ENCODE data around the gene SLCO4A1.
A peak's percentile ranks its signal among the peaks of the same experiment; 100 is the strongest.
"Not testable (repeated sequence)": the region's sequence is repeated elsewhere in the genome, so short reads cannot be mapped to it uniquely, and the experiment has no call there.

The SLCO4A1 gene

GRCh38 chr20:62666736-62667529 is 24.6 kb downstream of the SLCO4A1 start:
- DNase-seq: peak; percentile 91 to 92

- no peak for DNase-seq
These were observed 25.5 kb downstream of the SLCO4A1 start for GRCh38 chr20:62667530-62668440.

DNA sequence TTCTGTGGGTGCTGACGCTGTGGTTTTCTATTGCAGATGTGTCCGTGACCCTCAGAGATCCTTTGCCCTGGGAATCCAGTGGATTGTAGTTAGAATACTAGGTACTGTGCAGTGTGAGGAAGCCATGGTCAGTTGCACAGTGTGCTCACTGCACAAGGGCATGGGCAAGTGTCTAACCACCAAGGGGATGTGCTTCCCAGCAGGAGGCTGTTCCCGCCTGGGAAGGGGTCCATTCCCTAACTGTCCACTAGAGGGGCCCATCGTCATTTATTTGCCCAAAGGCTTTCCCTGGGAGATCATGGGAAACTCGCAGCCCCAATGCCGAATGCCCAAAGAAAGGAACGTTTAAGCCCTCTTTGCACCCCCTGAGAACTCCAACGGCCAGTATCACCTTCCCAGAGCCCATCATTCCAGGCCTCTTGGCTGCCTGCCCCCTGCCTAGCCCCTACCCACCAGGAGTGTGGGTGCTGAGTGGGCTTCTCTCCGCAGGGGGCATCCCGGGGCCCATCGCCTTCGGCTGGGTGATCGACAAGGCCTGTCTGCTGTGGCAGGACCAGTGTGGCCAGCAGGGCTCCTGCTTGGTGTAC is 26.2 kb downstream of the SLCO4A1 start:
- DNase-seq: peak; percentile 71 to 77

DNA sequence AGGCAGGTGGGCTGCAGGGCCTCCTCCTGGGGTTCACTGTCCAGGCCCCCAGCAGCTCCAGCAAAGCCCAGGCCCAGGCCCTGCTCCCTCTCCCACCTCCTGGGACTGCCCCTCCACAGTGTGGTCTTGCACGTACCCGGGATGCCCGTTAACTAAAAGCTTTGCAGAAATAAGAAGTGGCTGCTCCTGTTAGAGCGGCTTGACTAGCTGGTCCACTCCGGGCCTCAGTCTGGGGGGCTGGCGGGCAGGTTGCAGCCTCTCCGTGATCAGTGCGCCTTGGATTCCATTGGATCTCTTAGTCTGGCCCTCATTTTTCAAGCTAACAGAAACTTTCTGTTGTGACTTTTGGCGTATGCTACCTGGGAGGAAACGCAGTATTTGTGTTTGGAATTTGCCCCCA is 26.9 kb downstream of the SLCO4A1 start:
- DNase-seq: no peak

- DNase-seq: no peak
These were observed 27.9 kb downstream of the SLCO4A1 start for GRCh38 chr20:62670156-62670555.

GRCh38 chr20:62670998-62671397 is 28.7 kb downstream of the SLCO4A1 start:
- no peak for DNase-seq

- peak; percentile 72 to 87 for DNase-seq
These were observed 29.5 kb downstream of the SLCO4A1 start for GRCh38 chr20:62671765-62672164.

GRCh38 chr20:62674370-62674769 is 32.1 kb downstream of the SLCO4A1 start:
- DNase-seq: no peak

DNA sequence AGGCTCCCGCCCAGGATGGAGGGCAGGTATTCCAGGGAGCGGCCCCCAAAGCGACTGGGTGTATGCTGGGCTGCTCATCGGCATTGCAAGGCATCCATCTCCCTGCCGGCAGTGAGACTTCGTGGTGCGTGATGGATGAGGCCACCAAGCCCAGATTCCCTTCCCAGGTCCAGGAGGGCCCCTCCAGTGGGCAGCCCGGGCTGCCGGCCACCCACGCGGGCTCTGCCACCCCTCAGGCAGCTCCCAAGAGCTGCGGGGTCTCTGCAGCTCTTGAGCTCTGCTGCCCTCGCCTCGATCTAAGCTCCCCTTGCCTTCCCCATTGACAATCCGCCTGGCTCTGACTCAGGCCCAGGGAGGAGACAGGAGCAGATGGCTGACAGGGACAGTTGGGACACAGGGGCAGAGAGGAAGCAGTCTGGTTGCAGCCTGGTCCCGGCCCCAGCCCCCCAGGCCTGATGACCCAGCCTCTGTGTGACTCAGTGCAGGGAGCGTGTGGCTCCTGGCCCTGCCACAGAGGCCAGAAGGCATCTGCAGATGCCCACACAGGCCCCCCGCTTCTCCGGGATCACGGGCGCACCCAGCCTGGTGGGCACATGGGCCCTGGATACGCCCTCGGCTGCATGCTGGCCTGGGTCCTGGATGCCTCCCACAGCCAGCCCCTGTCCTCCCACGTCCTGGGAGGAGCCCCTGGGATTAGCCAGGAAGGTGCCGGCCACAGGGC is 33.0 kb downstream of the SLCO4A1 start:
- peak; percentile 88 to 92 for DNase-seq

DNA sequence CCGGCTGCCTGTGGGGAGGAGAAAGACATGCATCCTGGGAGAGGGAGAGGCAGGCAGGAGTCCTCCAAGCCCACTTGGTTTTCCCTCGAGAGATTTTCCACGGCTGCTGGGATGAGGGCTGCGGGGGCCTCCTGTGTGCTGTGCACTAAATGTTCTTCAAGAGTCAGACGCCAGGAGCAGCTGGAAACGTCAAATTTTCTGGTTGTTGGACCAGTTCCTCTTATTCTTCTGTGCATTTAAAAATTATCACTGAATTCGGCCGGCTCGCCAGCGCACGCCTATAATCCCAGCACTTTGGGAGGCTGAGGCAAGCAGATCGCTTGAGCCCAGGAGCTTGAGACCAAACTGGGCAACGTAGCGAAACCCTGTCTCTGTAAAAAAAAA is 33.6 kb downstream of the SLCO4A1 start:
- DNase-seq: peak in 1 of 2 donors; percentile 23

DNA sequence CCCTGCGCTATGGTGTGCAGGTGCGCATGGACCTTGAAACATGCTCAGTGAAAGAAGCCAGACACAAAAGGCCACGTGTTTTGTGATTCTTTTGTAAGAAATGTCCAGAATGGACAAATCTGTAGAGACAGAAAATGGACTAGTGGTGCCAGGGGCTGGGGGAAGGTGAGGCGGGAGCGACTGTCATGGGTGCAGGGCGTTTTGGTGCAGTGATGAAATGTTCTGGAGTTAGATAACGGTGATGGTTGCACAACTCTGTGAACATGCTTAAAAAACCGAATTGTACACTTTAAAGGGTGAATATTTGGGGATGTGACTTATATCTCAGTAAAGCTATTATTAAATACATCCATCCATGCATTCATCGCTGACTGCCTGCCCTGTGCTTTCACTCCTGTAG is 34.7 kb downstream of the SLCO4A1 start:
- no peak for DNase-seq

GRCh38 chr20:62677678-62678077 is 35.4 kb downstream of the SLCO4A1 start:
- DNase-seq: no peak

DNA sequence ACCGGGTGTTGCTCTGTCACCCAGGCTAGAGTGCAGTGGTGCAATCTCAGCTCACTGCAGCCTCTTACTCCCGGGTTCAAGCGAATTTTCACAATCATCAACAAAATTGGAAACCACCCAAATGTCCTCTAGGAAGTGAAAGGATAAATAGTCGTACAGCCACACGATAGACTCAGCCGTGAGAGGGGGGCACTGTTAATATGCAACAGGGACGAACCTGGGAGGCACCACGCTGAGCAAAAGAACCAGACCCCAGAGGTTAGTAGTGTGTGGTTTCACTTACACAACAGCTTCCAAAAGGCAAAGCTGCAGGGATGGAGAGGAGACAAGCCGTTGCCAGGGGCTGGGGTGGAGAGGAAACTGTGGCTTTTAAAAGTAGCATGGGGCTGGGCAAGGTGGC is 36.2 kb downstream of the SLCO4A1 start:
- peak; percentile 65 to 66 for DNase-seq

GRCh38 chr20:62679978-62680589 is 37.8 kb downstream of the SLCO4A1 start:
- no peak for DNase-seq

DNA sequence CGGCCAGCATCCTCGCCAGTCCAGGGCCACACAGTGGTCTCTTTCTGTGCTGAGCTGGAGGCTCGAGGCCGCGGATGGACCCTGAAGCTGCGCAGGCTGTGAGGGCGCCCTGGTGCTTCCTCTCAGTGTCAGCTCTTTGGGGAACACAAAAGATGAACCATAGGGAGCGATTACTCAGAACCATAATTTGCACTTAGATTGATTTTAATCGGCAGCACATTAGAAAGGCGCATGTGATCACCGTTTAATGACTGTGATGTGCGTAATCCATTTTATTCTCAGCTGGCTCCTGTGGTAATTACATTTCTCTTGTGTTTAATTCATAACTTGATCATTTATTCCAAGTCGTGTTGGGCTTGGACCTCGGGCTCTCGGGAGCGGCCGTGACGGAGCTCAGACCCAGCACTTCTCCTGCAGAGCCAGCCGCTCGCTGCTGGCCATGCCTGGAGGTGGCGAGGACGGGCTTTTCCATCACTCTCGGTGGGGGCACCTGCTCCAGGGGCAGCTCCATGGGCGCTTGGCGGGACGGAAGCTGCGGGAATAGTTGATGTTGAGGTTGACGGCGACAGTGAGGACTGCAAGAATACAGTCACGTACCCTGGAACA is 40.7 kb downstream of the SLCO4A1 start:
- no peak for DNase-seq

GRCh38 chr20:62683660-62684322 is 41.5 kb downstream of the SLCO4A1 start:
- not testable (repeated sequence) for DNase-seq

DNA sequence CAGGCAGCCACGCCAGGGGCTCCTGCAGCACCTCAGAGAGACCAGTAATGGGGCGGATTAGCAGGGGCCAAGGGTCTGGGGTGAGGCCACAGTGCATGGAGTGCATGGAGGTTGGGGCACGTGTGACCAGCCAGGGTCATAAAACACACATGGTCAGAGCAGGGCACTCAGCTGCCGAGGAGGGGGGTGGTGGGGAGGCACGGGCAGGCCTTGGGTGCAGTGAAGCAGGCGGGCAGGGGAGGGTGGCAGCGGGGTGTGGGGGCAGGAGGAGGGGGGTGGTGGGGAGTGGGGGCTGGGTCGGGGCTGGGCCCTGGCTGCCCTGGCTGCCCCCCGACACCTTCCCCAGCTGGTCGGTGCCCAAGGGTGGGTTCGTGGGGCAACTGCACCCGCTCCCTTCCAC is 42.7 kb downstream of the SLCO4A1 start:
- no peak for DNase-seq

- peak; percentile 85 to 94 for DNase-seq
These were observed 43.7 kb downstream of the SLCO4A1 start for GRCh38 chr20:62685781-62686555.

DNA sequence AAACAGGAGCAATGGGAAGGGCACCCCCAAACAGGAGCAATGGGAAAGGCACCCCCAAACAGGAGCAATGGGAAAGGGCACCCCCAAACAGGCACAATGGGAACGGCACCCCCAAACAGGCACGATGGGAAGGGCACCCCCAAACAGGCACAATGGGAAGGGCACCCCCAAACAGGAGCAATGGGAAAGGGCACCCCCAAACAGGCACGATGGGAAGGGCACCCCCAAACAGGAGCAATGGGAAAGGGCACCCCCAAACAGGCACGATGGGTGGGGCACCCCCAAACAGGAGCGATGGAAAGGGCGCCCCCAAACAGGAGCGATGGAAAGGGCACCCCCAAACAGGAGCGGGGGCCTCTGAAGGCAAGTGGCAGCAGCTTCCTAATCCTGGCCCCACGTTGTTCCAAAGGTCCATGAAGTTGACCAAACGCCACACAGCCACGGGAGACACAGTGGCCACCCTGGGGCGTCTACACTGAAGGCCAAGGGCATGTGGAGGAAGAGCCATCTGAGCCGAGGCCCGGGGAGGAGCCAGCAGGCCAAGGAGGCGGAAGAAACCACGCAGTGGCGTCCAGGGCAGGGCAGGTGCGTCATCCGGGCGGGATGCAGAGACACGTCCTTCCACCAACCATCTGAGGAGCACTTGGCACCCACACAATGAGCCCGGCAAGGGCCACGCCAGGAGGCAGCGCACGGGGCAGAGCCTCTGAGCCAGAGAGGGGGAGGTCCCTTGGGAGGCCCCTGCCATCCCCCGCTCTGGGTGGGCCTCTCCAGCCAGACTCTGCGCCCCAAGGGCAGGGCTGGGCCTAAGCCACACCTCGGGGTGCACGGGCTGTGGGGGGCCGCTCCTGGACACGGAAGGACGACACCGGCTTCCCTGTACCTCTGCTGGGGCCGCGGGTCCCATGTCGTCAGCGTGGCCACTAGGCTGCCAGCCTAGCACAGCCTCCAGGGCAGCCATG is 44.8 kb downstream of the SLCO4A1 start:
- DNase-seq: no peak
